Measurements from ENCODE around the gene SERPINB13.

The SERPINB13 gene

GRCh38 chr18:63564021-63564420 is 23.1 kb upstream of the SERPINB13 start:
- no peaks in the 10 kb centered on the region for H3K36me3 ChIP-seq (ENCODE audit: control insufficient read depth, insufficient read depth, low read length)
- H3K9ac ChIP-seq (ENCODE audit: low read depth, low read length) = no peak overlapping the region
- H3K9me3 ChIP-seq (ENCODE audit: control insufficient read depth, insufficient read depth, low read length) = no peaks in the 10 kb centered on the region
- H3K4me1 ChIP-seq (ENCODE audit: control insufficient read depth, insufficient read depth, low read length) = no peaks in the 10 kb centered on the region
- H3K4me3 ChIP-seq (ENCODE audit: low read depth, low read length) = no peak overlapping the region
- H3K27me3 ChIP-seq (ENCODE audit: control insufficient read depth, insufficient read depth, low read length) = no peaks in the 10 kb centered on the region

- no peaks in the 10 kb centered on the region for H3K27me3 ChIP-seq (ENCODE audit: control insufficient read depth, insufficient read depth, low read length)
- no peaks in the 10 kb centered on the region for H3K4me1 ChIP-seq (ENCODE audit: control insufficient read depth, insufficient read depth, low read length)
- no peaks in the 10 kb centered on the region for H3K36me3 ChIP-seq (ENCODE audit: control insufficient read depth, insufficient read depth, low read length)
- H3K4me3 ChIP-seq (ENCODE audit: low read depth, low read length) = no peak overlapping the region
- no peaks in the 10 kb centered on the region for H3K9me3 ChIP-seq (ENCODE audit: control insufficient read depth, insufficient read depth, low read length)
- no peak overlapping the region for H3K9ac ChIP-seq (ENCODE audit: low read depth, low read length)
Observed at GRCh38 chr18:63564561-63564960, 22.6 kb upstream of the SERPINB13 start.

- Histone ChIP-seq H3K27me3 (ENCODE audit: control insufficient read depth, insufficient read depth, low read length) (no peaks in the 10 kb centered on the region), H3K9ac (ENCODE audit: low read depth, low read length) (no peak overlapping the region), H3K4me1 (ENCODE audit: control insufficient read depth, insufficient read depth, low read length) (no peaks in the 10 kb centered on the region), H3K9me3 (ENCODE audit: control insufficient read depth, insufficient read depth, low read length) (no peaks in the 10 kb centered on the region), H3K4me3 (ENCODE audit: low read depth, low read length) (no peak overlapping the region), H3K36me3 (ENCODE audit: control insufficient read depth, insufficient read depth, low read length) (no peaks in the 10 kb centered on the region)
Observed at GRCh38 chr18:63567276-63567675, 19.9 kb upstream of the SERPINB13 start.

- Histone ChIP-seq H3K9me3 (ENCODE audit: control insufficient read depth, insufficient read depth, low read length) (no peaks in the 10 kb centered on the region), H3K9ac (ENCODE audit: low read depth, low read length) (no peak overlapping the region), H3K4me3 (ENCODE audit: low read depth, low read length) (no peak overlapping the region), H3K27me3 (ENCODE audit: control insufficient read depth, insufficient read depth, low read length) (no peaks in the 10 kb centered on the region), H3K4me1 (ENCODE audit: control insufficient read depth, insufficient read depth, low read length) (no peaks in the 10 kb centered on the region), H3K36me3 (ENCODE audit: control insufficient read depth, insufficient read depth, low read length) (no peaks in the 10 kb centered on the region)
Observed at GRCh38 chr18:63567825-63568224, 19.3 kb upstream of the SERPINB13 start.

- no peaks in the 10 kb centered on the region for H3K4me1 ChIP-seq (ENCODE audit: control insufficient read depth, insufficient read depth, low read length)
- H3K4me3 ChIP-seq (ENCODE audit: low read depth, low read length) = no peak overlapping the region
Observed at GRCh38 chr18:63570721-63571120, 16.4 kb upstream of the SERPINB13 start.

GRCh38 chr18:63575681-63576080 is 11.5 kb upstream of the SERPINB13 start:
- Histone ChIP-seq H3K9me3 (ENCODE audit: control insufficient read depth, insufficient read depth, low read length) (no peaks in the 10 kb centered on the region), H3K27me3 (ENCODE audit: control insufficient read depth, insufficient read depth, low read length) (no peaks in the 10 kb centered on the region), H3K9ac (ENCODE audit: low read depth, low read length) (no peak overlapping the region), H3K4me1 (ENCODE audit: control insufficient read depth, insufficient read depth, low read length) (no peaks in the 10 kb centered on the region), H3K4me3 (ENCODE audit: low read depth, low read length) (no peak overlapping the region), H3K36me3 (ENCODE audit: control insufficient read depth, insufficient read depth, low read length) (no peaks in the 10 kb centered on the region)

More at GRCh38 chr18:63570721-63571120, 16.4 kb upstream of the SERPINB13 start:
- Histone ChIP-seq H3K27me3 (ENCODE audit: control insufficient read depth, insufficient read depth, low read length) (no peaks in the 10 kb centered on the region), H3K9ac (ENCODE audit: low read depth, low read length) (no peak overlapping the region), H3K36me3 (ENCODE audit: control insufficient read depth, insufficient read depth, low read length) (no peaks in the 10 kb centered on the region), H3K9me3 (ENCODE audit: control insufficient read depth, insufficient read depth, low read length) (no peaks in the 10 kb centered on the region)

- no peaks in the 10 kb centered on the region for H3K4me1 ChIP-seq (ENCODE audit: control insufficient read depth, insufficient read depth, low read length)
- no peak overlapping the region for H3K4me3 ChIP-seq (ENCODE audit: low read depth, low read length)
- H3K9ac ChIP-seq (ENCODE audit: low read depth, low read length) = no peak overlapping the region
Observed at GRCh38 chr18:63578357-63578958, 8.7 kb upstream of the SERPINB13 start.

GRCh38 chr18:63579616-63580015 is 7.5 kb upstream of the SERPINB13 start:
- no peaks in the 10 kb centered on the region for H3K4me1 ChIP-seq (ENCODE audit: control insufficient read depth, insufficient read depth, low read length)
- H3K9ac ChIP-seq (ENCODE audit: low read depth, low read length) = no peak overlapping the region
- no peaks in the 10 kb centered on the region for H3K9me3 ChIP-seq (ENCODE audit: control insufficient read depth, insufficient read depth, low read length)
- H3K27me3 ChIP-seq (ENCODE audit: control insufficient read depth, insufficient read depth, low read length) = no peaks in the 10 kb centered on the region
- H3K36me3 ChIP-seq (ENCODE audit: control insufficient read depth, insufficient read depth, low read length) = no peaks in the 10 kb centered on the region
- H3K4me3 ChIP-seq (ENCODE audit: low read depth, low read length) = no peak overlapping the region

More at GRCh38 chr18:63578357-63578958, 8.7 kb upstream of the SERPINB13 start:
- H3K36me3 ChIP-seq (ENCODE audit: control insufficient read depth, insufficient read depth, low read length) = no peaks in the 10 kb centered on the region
- no peaks in the 10 kb centered on the region for H3K9me3 ChIP-seq (ENCODE audit: control insufficient read depth, insufficient read depth, low read length)
- no peaks in the 10 kb centered on the region for H3K27me3 ChIP-seq (ENCODE audit: control insufficient read depth, insufficient read depth, low read length)

GRCh38 chr18:63585988-63586387 is 1.2 kb upstream of the SERPINB13 start:
- no peaks in the 10 kb centered on the region for H3K4me1 ChIP-seq (ENCODE audit: control insufficient read depth, insufficient read depth, low read length)
- H3K27me3 ChIP-seq (ENCODE audit: control insufficient read depth, insufficient read depth, low read length) = no peaks in the 10 kb centered on the region
- no peaks in the 10 kb centered on the region for H3K36me3 ChIP-seq (ENCODE audit: control insufficient read depth, insufficient read depth, low read length)
- H3K9ac ChIP-seq (ENCODE audit: low read depth, low read length) = no peak overlapping the region
- H3K9me3 ChIP-seq (ENCODE audit: control insufficient read depth, insufficient read depth, low read length) = no peaks in the 10 kb centered on the region
- H3K4me3 ChIP-seq (ENCODE audit: low read depth, low read length) = no peak overlapping the region

GRCh38 chr18:63586431-63586830 is 712 bp upstream of the SERPINB13 start:
- Histone ChIP-seq H3K27me3 (ENCODE audit: control insufficient read depth, insufficient read depth, low read length) (no peaks in the 10 kb centered on the region), H3K9me3 (ENCODE audit: control insufficient read depth, insufficient read depth, low read length) (no peaks in the 10 kb centered on the region), H3K36me3 (ENCODE audit: control insufficient read depth, insufficient read depth, low read length) (no peaks in the 10 kb centered on the region), H3K4me1 (ENCODE audit: control insufficient read depth, insufficient read depth, low read length) (no peaks in the 10 kb centered on the region), H3K4me3 (ENCODE audit: low read depth, low read length) (no peak overlapping the region), H3K9ac (ENCODE audit: low read depth, low read length) (no peak overlapping the region)

- no peak overlapping the region for H3K9ac ChIP-seq (ENCODE audit: low read depth, low read length)
- H3K27me3 ChIP-seq (ENCODE audit: control insufficient read depth, insufficient read depth, low read length) = no peaks in the 10 kb centered on the region
- H3K36me3 ChIP-seq (ENCODE audit: control insufficient read depth, insufficient read depth, low read length) = no peaks in the 10 kb centered on the region
- H3K9me3 ChIP-seq (ENCODE audit: control insufficient read depth, insufficient read depth, low read length) = no peaks in the 10 kb centered on the region
- no peak overlapping the region for H3K4me3 ChIP-seq (ENCODE audit: low read depth, low read length)
- no peaks in the 10 kb centered on the region for H3K4me1 ChIP-seq (ENCODE audit: control insufficient read depth, insufficient read depth, low read length)
Observed at GRCh38 chr18:63588909-63589308, 1.8 kb downstream of the SERPINB13 start.

- no peaks in the 10 kb centered on the region for H3K36me3 ChIP-seq (ENCODE audit: control insufficient read depth, insufficient read depth, low read length)
- no peak overlapping the region for H3K9ac ChIP-seq (ENCODE audit: low read depth, low read length)
- H3K27me3 ChIP-seq (ENCODE audit: control insufficient read depth, insufficient read depth, low read length) = no peaks in the 10 kb centered on the region
- no peaks in the 10 kb centered on the region for H3K9me3 ChIP-seq (ENCODE audit: control insufficient read depth, insufficient read depth, low read length)
- H3K4me1 ChIP-seq (ENCODE audit: control insufficient read depth, insufficient read depth, low read length) = no peaks in the 10 kb centered on the region
- H3K4me3 ChIP-seq (ENCODE audit: low read depth, low read length) = no peak overlapping the region
Observed at GRCh38 chr18:63590373-63590772, 3.2 kb downstream of the SERPINB13 start.
